Islet precursor cell (in vitro differentiated cells): ENCODE results near the gene RTCB.
A peak's percentile ranks its signal among the peaks of the same experiment; 100 is the strongest.

Source experiments
- DNase-seq: peaks from one replicate; pipeline ENCODE4 v3.0.0-alpha.2; 2018

The RTCB gene

GRCh38 chr22:32338757-32339156 lies 73.3 kb downstream of the RTCB start:
- DNase-seq, result peak; percentile 15
